Measurements from ENCODE around the gene PJA1.

The PJA1 gene

GRCh38 chrX:69154051-69154450 is 11.2 kb downstream of the PJA1 start:
- H3K4me3 ChIP-seq (replicated peaks; ENCODE audit: low read depth, low read length) = no peak overlapping the region
- no peak for DNase-seq (ENCODE audit: extremely low read depth, low read depth)
- TF ChIP-seq CTCF (IDR thresholded peaks at IDR 0.05; ENCODE audit: low read depth, low read length, missing control alignments) = no peak

GRCh38 chrX:69153060-69153730 is 12.1 kb downstream of the PJA1 start:
- no peak for TF ChIP-seq CTCF (IDR thresholded peaks at IDR 0.05; ENCODE audit: low read depth, low read length, missing control alignments)
- no peak for DNase-seq (ENCODE audit: extremely low read depth, low read depth)
- H3K4me3 ChIP-seq (replicated peaks; ENCODE audit: low read depth, low read length) = no peak overlapping the region

- no peak for DNase-seq (ENCODE audit: extremely low read depth, low read depth)
Measured at GRCh38 chrX:69152417-69152841, 12.8 kb downstream of the PJA1 start.

GRCh38 chrX:69151866-69152284 is 13.4 kb downstream of the PJA1 start:
- TF ChIP-seq CTCF (IDR thresholded peaks at IDR 0.05; ENCODE audit: low read depth, low read length, missing control alignments) = no peak
- no peak overlapping the region for H3K4me3 ChIP-seq (replicated peaks; ENCODE audit: low read depth, low read length)
- no peak for DNase-seq (ENCODE audit: extremely low read depth, low read depth)

More at GRCh38 chrX:69152417-69152841, 12.8 kb downstream of the PJA1 start:
- TF ChIP-seq CTCF (IDR thresholded peaks at IDR 0.05; ENCODE audit: low read depth, low read length, missing control alignments) = no peak
- no peak overlapping the region for H3K4me3 ChIP-seq (replicated peaks; ENCODE audit: low read depth, low read length)

GRCh38 chrX:69150281-69150960 is 14.8 kb downstream of the PJA1 start:
- no peak for TF ChIP-seq CTCF (IDR thresholded peaks at IDR 0.05; ENCODE audit: low read depth, low read length, missing control alignments)
- no peak for DNase-seq (ENCODE audit: extremely low read depth, low read depth)
- H3K4me3 ChIP-seq (replicated peaks; ENCODE audit: low read depth, low read length) = no peak overlapping the region

- no peak for DNase-seq (ENCODE audit: extremely low read depth, low read depth)
- H3K4me3 ChIP-seq (replicated peaks; ENCODE audit: low read depth, low read length) = no peak overlapping the region
- no peak for TF ChIP-seq CTCF (IDR thresholded peaks at IDR 0.05; ENCODE audit: low read depth, low read length, missing control alignments)
Measured at GRCh38 chrX:69149466-69150280, 15.6 kb downstream of the PJA1 start.
